Activated CD4-positive, CD25-positive, alpha-beta regulatory T cell treated with anti-CD3 and anti-CD28 coated beads, Interleukin-2, amount 50 U/mL, for 72 hours (primary cell): ENCODE data around the gene ZNF407.

Experiments
- DNase-seq: peaks from one replicate; pipeline ENCODE4 v3.0.0; 2021

The ZNF407 gene

GRCh38 chr18:74734013-74734444 lies 136.4 kb downstream of the ZNF407 start:
- no peak for DNase-seq

GRCh38 chr18:74739926-74740325 lies 142.3 kb downstream of the ZNF407 start:
- no peak for DNase-seq

- DNase-seq, result no peak
Measured at GRCh38 chr18:74742573-74743243, 145.0 kb downstream of the ZNF407 start.

- no peak for DNase-seq
Measured at GRCh38 chr18:74745633-74746403, 148.1 kb downstream of the ZNF407 start.

- no peak for DNase-seq
Measured at GRCh38 chr18:74748809-74749208, 151.1 kb downstream of the ZNF407 start.

- no peak for DNase-seq
Measured at GRCh38 chr18:74758995-74759394, 161.3 kb downstream of the ZNF407 start.

GRCh38 chr18:74760026-74760425 lies 162.4 kb downstream of the ZNF407 start:
- DNase-seq, result no peak

GRCh38 chr18:74760436-74760835 lies 162.8 kb downstream of the ZNF407 start:
- no peak for DNase-seq

GRCh38 chr18:74766251-74766650 lies 168.6 kb downstream of the ZNF407 start:
- no peak for DNase-seq

- DNase-seq, result no peak
Measured at GRCh38 chr18:74768096-74768495, 170.4 kb downstream of the ZNF407 start.

- DNase-seq, result no peak
Measured at GRCh38 chr18:74773171-74773624, 175.5 kb downstream of the ZNF407 start.

GRCh38 chr18:74774486-74774885 lies 176.8 kb downstream of the ZNF407 start:
- DNase-seq, result no peak

GRCh38 chr18:74775239-74775638 lies 177.6 kb downstream of the ZNF407 start:
- DNase-seq, result no peak

- DNase-seq, result no peak
Measured at GRCh38 chr18:74778191-74778847, 180.6 kb downstream of the ZNF407 start.

- DNase-seq, result no peak
Measured at GRCh38 chr18:74784752-74785151, 187.1 kb downstream of the ZNF407 start.

GRCh38 chr18:74785632-74786031 lies 188.0 kb downstream of the ZNF407 start:
- no peak for DNase-seq

GRCh38 chr18:74788657-74789056 lies 191.0 kb downstream of the ZNF407 start:
- no peak for DNase-seq

- DNase-seq, result no peak
Measured at GRCh38 chr18:74789078-74789477, 191.4 kb downstream of the ZNF407 start.

- DNase-seq, result no peak
Measured at GRCh38 chr18:74790451-74790850, 192.8 kb downstream of the ZNF407 start.

GRCh38 chr18:74791501-74792194 lies 194.0 kb downstream of the ZNF407 start:
- DNase-seq, result no peak

GRCh38 chr18:74793746-74794145 lies 196.1 kb downstream of the ZNF407 start:
- DNase-seq, result no peak

GRCh38 chr18:74795751-74796150 lies 198.1 kb downstream of the ZNF407 start:
- no peak for DNase-seq

GRCh38 chr18:74796211-74796610 lies 198.5 kb downstream of the ZNF407 start:
- DNase-seq, result no peak
